Left lung (tissue), 10 donors: ENCODE data around the gene PTPRM. TPM values are rescaled to one million over a fixed set of nuclear protein-coding genes. Genes with fewer than 3 reads are reported as not detected.

Experiments
- ATAC-seq: fragments of 200-7000 bp; cut with Tn5 transposase; one replicate; pipeline ENCODE4 v1.9.1; 2020; ENCODE audit warnings: moderate library complexity
- DNase-seq, 4 donors: peaks; one replicate each; pipeline ENCODE4 v3.0.0-alpha.2; 2013 to 2020
- H3K27ac ChIP-seq, 2 donors: fragments of 200-600 bp; sonication (generic) in 1 of 2; one replicate each; pipeline versions ENCODE4 v1.5.0 to v1.8.0; 2020 to 2021
- H3K27me3 ChIP-seq, 2 donors: fragments of 200-600 bp; sonication (generic) in 1 of 2; one replicate each; pipeline versions ENCODE4 v1.5.0 to v1.8.0; 2020 to 2021
- H3K36me3 ChIP-seq, 2 donors: fragments of 200-600 bp; sonication (generic) in 1 of 2; one replicate each; pipeline versions ENCODE4 v1.5.0 to v1.8.0; 2020 to 2021
- H3K4me1 ChIP-seq, 2 donors: fragments of 200-600 bp; one replicate each; pipeline ENCODE4 v1.8.0; 2021
- H3K4me3 ChIP-seq, 2 donors: fragments of 200-600 bp; sonication (generic) in 1 of 2; one replicate each; pipeline versions ENCODE4 v1.5.0 to v1.8.0; 2020 to 2021; ENCODE audit warnings: mild to moderate bottlenecking in 1 of 2
- H3K9me3 ChIP-seq, 2 donors: fragments of 200-600 bp; sonication (generic) in 1 of 2; one replicate each; pipeline versions ENCODE4 v1.5.0 to v1.8.0; 2020 to 2021
- CTCF ChIP-seq, 2 donors: fragments of 200-600 bp; sonication (generic) in 1 of 2; IDR thresholded peaks; one replicate each; pipeline versions ENCODE4 v1.5.0 to v1.8.0; 2021; ENCODE audit warnings: antibody characterized with exemption in 2 of 2
- intact Hi-C, 2 donors: fragments of 100-400 bp; cut with DNase I; formaldehyde crosslinking; loops; one replicate each; pipeline versions ENCODE4 v1.11.2 to v1.14.2; 2022
- polyA plus RNA-seq, 6 donors: library from polyadenylated mRNA; unstranded; fragments of 120-200 nt; gene quantifications; one replicate each; pipeline ENCODE4 v1.2.1, GENCODE V29; 2013; ENCODE audit not compliant: insufficient read length in 6 of 6
- total RNA-seq, 2 donors: library from RNA; stranded (reverse); fragmentation: NEBNext Ultra II Directional; extraction: Animal tissue kit (Norgen Biotek cat#: 25700); gene quantifications; one replicate each; pipeline ENCODE4 v1.2.1, GENCODE V29; 2021
- donor health status: DM: no; HTN: yes; CAD: no.
- donor health status: DM: no; HTN: no; CAD: no.

PTPRM gene
- total and polyA plus RNA-seq, 8 donors = 76.4 to 99.6 (median 90.1) TPM

DNA sequence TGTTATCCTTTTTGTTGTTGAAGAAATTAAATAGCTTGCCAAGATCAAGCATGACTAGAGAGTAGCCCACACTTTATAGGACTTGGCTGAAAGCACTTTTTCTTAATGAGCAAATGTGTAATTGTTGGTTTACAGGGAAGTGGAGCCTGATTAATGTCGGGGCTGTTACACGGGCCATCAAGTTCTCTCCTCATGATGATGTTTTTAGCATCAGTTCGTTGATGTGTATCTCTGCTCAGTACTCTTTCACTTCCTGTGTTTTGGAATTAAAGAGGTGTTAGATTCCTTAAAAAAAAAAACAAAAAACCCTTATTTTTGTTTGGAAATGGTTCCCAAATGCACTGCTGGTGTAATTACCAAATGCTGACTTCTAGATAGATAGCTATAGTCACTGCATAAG is 114.2 kb downstream of the PTPRM start:
- Histone ChIP-seq H3K4me3 (no peak overlapping the region), H3K27ac (no peak overlapping the region), H3K36me3 (no peaks in the 10 kb centered on the region), H3K9me3 (no peaks in the 10 kb centered on the region), H3K27me3 (no peaks in the 10 kb centered on the region), H3K4me1 (no peaks in the 10 kb centered on the region)
- ATAC-seq (no peak), DNase-seq (no peak)
- intact Hi-C loops = no loop called here
- no peak for TF ChIP-seq CTCF (IDR thresholded peaks at IDR 0.05)

DNA sequence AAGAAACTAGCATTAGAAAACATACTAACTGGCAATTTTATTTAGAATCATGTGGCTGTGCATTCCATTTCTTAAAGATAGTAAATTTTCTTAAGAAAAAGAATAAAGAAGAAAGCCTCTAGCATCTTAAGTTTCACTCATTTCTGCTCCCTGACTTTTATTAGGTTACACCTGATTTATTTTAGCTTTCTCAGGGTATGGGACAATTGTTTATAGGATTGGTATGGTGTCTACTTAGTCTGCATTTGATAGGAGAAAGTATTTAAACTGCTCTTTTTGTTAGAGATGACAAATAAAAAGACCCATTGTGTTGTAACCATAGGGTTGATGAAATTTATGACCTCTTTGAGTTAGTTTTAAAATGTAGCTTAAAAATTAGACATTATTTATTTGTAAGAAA is 115.2 kb downstream of the PTPRM start:
- intact Hi-C loops = no loop called here
- ATAC-seq (no peak), DNase-seq (no peak)

GRCh38 chr18:7683753-7684152 is 116.6 kb downstream of the PTPRM start:
- ATAC-seq = no peak
- H3K36me3 ChIP-seq = no peaks in the 10 kb centered on the region

More for the DNA sequence above, 115.2 kb downstream of the PTPRM start:
- no peak for TF ChIP-seq CTCF (IDR thresholded peaks at IDR 0.05)
- H3K36me3 ChIP-seq = no peaks in the 10 kb centered on the region
- H3K27me3 ChIP-seq = no peaks in the 10 kb centered on the region
- no peaks in the 10 kb centered on the region for H3K9me3 ChIP-seq
- no peak overlapping the region for H3K27ac ChIP-seq
- H3K4me1 ChIP-seq = no peaks in the 10 kb centered on the region
- no peak overlapping the region for H3K4me3 ChIP-seq

GRCh38 chr18:7684357-7684756 is 117.2 kb downstream of the PTPRM start:
- ATAC-seq = no peak
- no peak for TF ChIP-seq CTCF (IDR thresholded peaks at IDR 0.05)
- intact Hi-C loops = no loop called here

More at GRCh38 chr18:7683753-7684152, 116.6 kb downstream of the PTPRM start:
- Histone ChIP-seq H3K27me3 (no peaks in the 10 kb centered on the region), H3K4me1 (no peaks in the 10 kb centered on the region), H3K27ac (no peak overlapping the region), H3K4me3 (no peak overlapping the region), H3K9me3 (no peaks in the 10 kb centered on the region)
- intact Hi-C loops = no loop called here
- no peak for TF ChIP-seq CTCF (IDR thresholded peaks at IDR 0.05)
- no peak for DNase-seq

GRCh38 chr18:7684966-7685365 is 117.8 kb downstream of the PTPRM start:
- ATAC-seq = no peak
- Histone ChIP-seq H3K9me3 (no peaks in the 10 kb centered on the region), H3K4me3 (no peak overlapping the region), H3K36me3 (no peaks in the 10 kb centered on the region), H3K27ac (no peak overlapping the region), H3K4me1 (no peaks in the 10 kb centered on the region), H3K27me3 (no peaks in the 10 kb centered on the region)
- DNase-seq = no peak
- intact Hi-C loops = no loop called here
- no peak for TF ChIP-seq CTCF (IDR thresholded peaks at IDR 0.05)

More at GRCh38 chr18:7684357-7684756, 117.2 kb downstream of the PTPRM start:
- no peak for DNase-seq
- no peaks in the 10 kb centered on the region for H3K27me3 ChIP-seq
- no peaks in the 10 kb centered on the region for H3K9me3 ChIP-seq
- H3K36me3 ChIP-seq = no peaks in the 10 kb centered on the region
- no peak overlapping the region for H3K4me3 ChIP-seq
- no peak overlapping the region for H3K27ac ChIP-seq
- no peaks in the 10 kb centered on the region for H3K4me1 ChIP-seq
